ENCODE measurements around the gene KCNH2.

Gene KCNH2

DNA sequence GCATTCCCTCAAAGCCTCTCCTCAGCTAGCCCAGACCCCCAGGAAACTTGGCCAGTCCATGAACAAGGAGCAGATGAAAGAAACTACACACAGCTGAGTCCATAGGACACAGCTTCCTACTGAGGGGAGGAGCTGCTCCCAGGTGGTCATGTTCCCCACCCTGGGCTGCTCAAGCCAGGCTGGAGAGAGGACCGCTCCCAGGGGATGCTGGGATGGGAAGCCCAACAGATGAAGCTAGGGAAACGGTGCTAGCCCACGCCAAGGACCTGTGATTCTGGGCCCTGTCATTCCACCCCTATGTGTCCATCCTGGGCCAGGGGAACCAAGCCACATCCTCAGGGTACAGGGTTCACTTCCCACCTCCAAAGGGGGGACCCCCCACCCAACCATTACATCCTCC lies 19.0 kb downstream of the KCNH2 start:
- H3K4me3 ChIP-seq (ENCODE audit: low read depth, low read length): no peak overlapping the region
- DNase-seq (ENCODE audit: low read depth): no peak
- TF ChIP-seq CTCF (IDR thresholded peaks at IDR 0.05; ENCODE audit: low read depth, low read length, missing control alignments): no peak

GRCh38 chr7:150958597-150958996 lies 19.5 kb downstream of the KCNH2 start:
- TF ChIP-seq CTCF (IDR thresholded peaks at IDR 0.05; ENCODE audit: low read depth, low read length, missing control alignments): no peak
- no peak overlapping the region for H3K4me3 ChIP-seq (ENCODE audit: low read depth, low read length)
- no peak for DNase-seq (ENCODE audit: low read depth)

DNA sequence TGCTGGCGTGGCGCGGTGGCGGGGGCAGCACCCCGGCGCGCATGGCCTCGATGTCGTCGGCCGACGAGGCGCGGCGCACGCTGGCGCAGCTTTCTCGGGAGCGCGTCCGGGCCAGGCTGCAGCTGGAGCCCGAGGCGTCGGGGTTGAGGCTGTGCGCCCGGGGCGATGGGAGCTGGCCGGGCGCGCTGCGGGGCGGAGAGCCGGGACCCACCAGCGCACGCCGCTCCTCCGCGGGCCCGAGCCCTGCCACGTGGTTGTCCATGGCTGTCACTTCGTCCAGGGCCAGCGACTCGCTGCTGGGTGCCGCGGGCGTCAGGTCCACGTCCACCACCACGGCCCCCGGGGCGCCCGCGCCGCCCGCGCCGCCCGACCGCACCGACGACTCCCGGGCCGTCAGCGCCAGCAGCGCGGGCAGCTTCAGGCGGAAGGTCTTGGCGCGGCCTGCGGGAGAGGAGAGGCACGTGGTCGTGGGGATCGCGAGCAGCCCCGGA lies 20.0 kb downstream of the KCNH2 start:
- no peak for TF ChIP-seq CTCF (IDR thresholded peaks at IDR 0.05; ENCODE audit: low read depth, low read length, missing control alignments)
- DNase-seq (ENCODE audit: low read depth): no peak
- no peak overlapping the region for H3K4me3 ChIP-seq (ENCODE audit: low read depth, low read length)

GRCh38 chr7:150957133-150958020 lies 20.7 kb downstream of the KCNH2 start:
- no peak for DNase-seq (ENCODE audit: low read depth)
- TF ChIP-seq CTCF (IDR thresholded peaks at IDR 0.05; ENCODE audit: low read depth, low read length, missing control alignments): no peak
- H3K4me3 ChIP-seq (ENCODE audit: low read depth, low read length): no peak overlapping the region

DNA sequence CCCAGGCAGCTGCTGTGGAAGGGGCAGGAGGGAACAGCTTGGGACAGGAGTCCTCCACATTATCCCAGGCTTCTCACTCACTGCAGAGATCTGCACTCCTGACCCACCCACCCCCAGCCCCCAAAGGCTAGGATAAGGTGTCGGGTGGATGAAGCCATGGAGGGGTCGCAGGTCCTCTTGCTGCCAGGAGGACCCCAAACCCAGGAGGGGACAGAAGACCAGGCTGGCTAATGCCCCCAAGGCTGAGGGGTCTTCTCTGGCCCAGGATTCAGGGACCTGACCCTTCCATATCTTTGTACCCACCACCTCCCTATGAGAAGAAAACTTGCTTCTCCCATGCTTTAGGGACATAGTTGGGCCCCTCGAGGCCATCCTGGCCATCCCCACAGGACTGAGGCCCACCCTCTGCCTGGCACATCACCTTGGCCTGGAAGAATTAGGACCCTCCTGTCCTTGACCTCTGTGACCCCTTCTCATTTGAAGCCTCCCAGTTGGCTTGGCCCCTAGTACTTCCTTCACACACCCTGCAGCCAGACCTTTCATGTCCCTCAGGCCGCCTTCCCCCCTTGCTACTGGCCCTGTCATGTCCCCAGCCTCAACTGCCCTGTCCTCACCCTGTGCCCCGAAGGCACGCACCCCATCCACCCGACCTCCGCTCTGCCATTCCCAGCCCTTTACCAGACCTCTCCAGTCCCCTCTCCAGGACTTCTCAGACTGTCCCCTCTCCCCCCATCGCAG lies 21.6 kb downstream of the KCNH2 start:
- no peak for TF ChIP-seq CTCF (IDR thresholded peaks at IDR 0.05; ENCODE audit: low read depth, low read length, missing control alignments)
- H3K4me3 ChIP-seq (ENCODE audit: low read depth, low read length): no peak overlapping the region
- DNase-seq (ENCODE audit: low read depth): no peak

- TF ChIP-seq CTCF (IDR thresholded peaks at IDR 0.05; ENCODE audit: low read depth, low read length, missing control alignments): no peak
- no peak overlapping the region for H3K4me3 ChIP-seq (ENCODE audit: low read depth, low read length)
- DNase-seq (ENCODE audit: low read depth): no peak
Observed at GRCh38 chr7:150955519-150956394, 22.4 kb downstream of the KCNH2 start.
